Measurements from ENCODE around the gene FRMPD4. TPM values are rescaled to one million over a fixed set of nuclear protein-coding genes. Genes with fewer than 3 reads are reported as not detected.

Gene FRMPD4
- total and polyA plus RNA-seq, 4 donors, result 0.18 TPM; not detected in 3

DNA sequence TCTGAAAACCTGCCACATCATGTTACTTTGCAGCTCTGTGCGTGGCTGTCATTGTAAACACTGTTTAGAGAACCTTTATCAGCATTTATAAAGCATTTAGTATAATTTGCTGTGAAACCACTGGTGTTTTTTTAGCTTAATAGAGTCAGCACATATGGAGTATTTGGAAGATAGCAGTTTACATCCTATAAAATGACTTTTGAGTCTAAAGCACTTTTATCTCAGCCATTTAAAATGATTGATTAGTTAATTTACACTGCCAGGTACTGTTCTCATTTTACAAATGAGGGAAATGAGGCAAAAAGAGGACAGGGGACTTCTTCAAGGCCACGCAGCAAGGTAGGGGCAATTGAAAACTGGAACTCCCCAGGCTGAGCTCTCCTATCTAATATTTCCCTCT is 181.7 kb downstream of the FRMPD4 start:
- H3K9me3 ChIP-seq (ENCODE audit: control insufficient read depth, low read length), result no peaks in the 10 kb centered on the region
- no peaks in the 10 kb centered on the region for H3K36me3 ChIP-seq (ENCODE audit: control insufficient read depth in 1 of 2, insufficient read depth in 2 of 2, low read length in 1 of 2)
- DNase-seq (no peak), ATAC-seq (ENCODE audit: low FRiP score) (no peak)
- H3K27ac ChIP-seq (ENCODE audit: low read depth in 1 of 2, low read length in 2 of 2), result no peak overlapping the region
- WGBS, 2 donors, result 53 to 58% methylated on average over 2 of the region's 2 CpGs
- H3K4me1 ChIP-seq (ENCODE audit: control insufficient read depth in 1 of 2, insufficient read depth in 2 of 2, low read length in 2 of 2), result no peaks in the 10 kb centered on the region
- H3K27me3 ChIP-seq (ENCODE audit: control insufficient read depth in 1 of 2, insufficient read depth in 2 of 2, low read length in 1 of 2), result no peaks in the 10 kb centered on the region
- H3K4me3 ChIP-seq (ENCODE audit: low read length in 2 of 2), result no peak overlapping the region
- intact Hi-C loops (cut with DNase I), result no loop called here

DNA sequence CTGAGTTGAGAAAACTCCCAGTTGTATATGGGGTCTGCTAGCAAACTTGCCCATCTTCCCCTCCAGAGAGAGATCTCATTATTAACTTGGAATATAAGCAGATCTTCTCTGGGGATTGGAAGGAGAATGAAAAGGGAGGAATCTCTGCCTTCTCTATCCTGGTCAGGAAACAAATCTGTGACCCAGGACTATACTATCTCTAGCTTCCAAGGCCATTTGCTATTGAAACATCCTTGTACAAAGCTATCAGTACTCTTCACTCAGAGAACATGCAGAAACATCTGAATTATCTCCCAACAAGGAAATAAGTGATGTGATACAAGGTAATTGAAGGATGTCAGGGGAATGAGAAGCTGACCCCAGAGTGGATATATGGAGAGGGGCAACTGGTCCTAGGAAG is 183.8 kb downstream of the FRMPD4 start:
- Histone ChIP-seq H3K36me3 (ENCODE audit: control insufficient read depth in 1 of 2, insufficient read depth in 2 of 2, low read length in 1 of 2) (no peaks in the 10 kb centered on the region), H3K9me3 (ENCODE audit: control insufficient read depth, low read length) (no peaks in the 10 kb centered on the region), H3K4me3 (ENCODE audit: low read length in 2 of 2) (no peak overlapping the region), H3K27ac (ENCODE audit: low read depth in 1 of 2, low read length in 2 of 2) (no peak overlapping the region), H3K4me1 (ENCODE audit: control insufficient read depth in 1 of 2, insufficient read depth in 2 of 2, low read length in 2 of 2) (no peaks in the 10 kb centered on the region), H3K27me3 (ENCODE audit: control insufficient read depth in 1 of 2, insufficient read depth in 2 of 2, low read length in 1 of 2) (no peaks in the 10 kb centered on the region)
- intact Hi-C loops (cut with DNase I), result no loop called here
- ATAC-seq (ENCODE audit: low FRiP score), result no peak
- DNase-seq, result no peak

- intact Hi-C loops (cut with DNase I), result no loop called here
- Histone ChIP-seq H3K4me3 (ENCODE audit: low read length in 2 of 2) (no peak overlapping the region), H3K36me3 (ENCODE audit: control insufficient read depth in 1 of 2, insufficient read depth in 2 of 2, low read length in 1 of 2) (no peaks in the 10 kb centered on the region), H3K9me3 (ENCODE audit: control insufficient read depth, low read length) (no peaks in the 10 kb centered on the region), H3K27ac (ENCODE audit: low read depth in 1 of 2, low read length in 2 of 2) (no peak overlapping the region), H3K27me3 (ENCODE audit: control insufficient read depth in 1 of 2, insufficient read depth in 2 of 2, low read length in 1 of 2) (no peaks in the 10 kb centered on the region), H3K4me1 (ENCODE audit: control insufficient read depth in 1 of 2, insufficient read depth in 2 of 2, low read length in 2 of 2) (no peaks in the 10 kb centered on the region)
- no peak for DNase-seq
- 15 to 21% methylated on average over 2 of the region's 2 CpGs for WGBS, 2 donors
- no peak for ATAC-seq (ENCODE audit: low FRiP score)
Observed at GRCh38 chrX:12325171-12325570, 186.9 kb downstream of the FRMPD4 start.

DNA sequence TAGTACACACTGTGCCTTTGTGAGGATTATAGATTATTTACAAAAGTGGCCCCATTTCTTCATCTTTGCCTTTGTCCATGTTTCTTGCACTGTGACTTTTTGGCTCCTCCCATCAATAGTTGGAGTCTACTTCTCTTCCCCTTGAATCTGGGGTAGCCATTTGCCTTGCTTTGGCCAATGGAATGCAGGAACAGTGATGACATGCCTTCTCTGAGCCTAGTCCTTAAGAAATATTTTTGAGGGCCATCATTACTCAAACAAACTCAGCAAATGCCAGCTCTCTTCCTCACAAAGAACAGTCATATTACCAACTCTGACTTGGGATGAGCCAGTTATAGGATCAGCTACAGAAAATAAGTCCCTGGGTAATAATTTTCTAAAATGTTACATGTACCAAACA is 189.6 kb downstream of the FRMPD4 start:
- intact Hi-C loops (cut with DNase I), result no loop called here
- ATAC-seq (ENCODE audit: low FRiP score), result no peak
- Histone ChIP-seq H3K4me3 (ENCODE audit: low read length in 2 of 2) (no peak overlapping the region), H3K27me3 (ENCODE audit: control insufficient read depth in 1 of 2, insufficient read depth in 2 of 2, low read length in 1 of 2) (no peaks in the 10 kb centered on the region), H3K9me3 (ENCODE audit: control insufficient read depth, low read length) (no peaks in the 10 kb centered on the region), H3K4me1 (ENCODE audit: control insufficient read depth in 1 of 2, insufficient read depth in 2 of 2, low read length in 2 of 2) (no peaks in the 10 kb centered on the region), H3K36me3 (ENCODE audit: control insufficient read depth in 1 of 2, insufficient read depth in 2 of 2, low read length in 1 of 2) (no peaks in the 10 kb centered on the region), H3K27ac (ENCODE audit: low read depth in 1 of 2, low read length in 2 of 2) (no peak overlapping the region)
- DNase-seq, result no peak

DNA sequence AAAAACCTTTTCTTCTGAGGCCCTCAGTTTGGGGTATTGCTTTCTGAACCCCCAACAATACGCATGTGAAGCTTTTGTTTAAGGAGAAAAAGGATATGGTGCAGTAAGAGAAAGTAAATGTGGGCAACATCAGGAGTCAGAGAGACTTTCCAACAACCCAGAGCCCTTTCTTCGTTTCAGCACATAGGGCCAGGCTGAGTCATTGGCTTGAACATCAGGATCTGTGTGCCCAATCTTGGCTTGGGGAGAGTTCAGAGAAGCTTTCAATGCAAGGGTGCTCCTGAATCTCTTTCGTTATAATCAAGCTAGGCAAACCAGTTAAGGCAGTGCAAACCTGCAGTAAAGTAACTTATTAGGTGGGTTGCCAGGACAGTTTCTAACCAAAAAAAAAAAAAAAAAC is 191.2 kb downstream of the FRMPD4 start:
- H3K4me1 ChIP-seq (ENCODE audit: control insufficient read depth in 1 of 2, insufficient read depth in 2 of 2, low read length in 2 of 2), result no peaks in the 10 kb centered on the region
- intact Hi-C loops (cut with DNase I), result no loop called here
- no peak overlapping the region for H3K4me3 ChIP-seq (ENCODE audit: low read length in 2 of 2)
- DNase-seq, result no peak
- no peak for ATAC-seq (ENCODE audit: low FRiP score)
- no peaks in the 10 kb centered on the region for H3K9me3 ChIP-seq (ENCODE audit: control insufficient read depth, low read length)
- 59 to 77% methylated on average over 3 of the region's 3 CpGs for WGBS, 2 donors
- H3K36me3 ChIP-seq (ENCODE audit: control insufficient read depth in 1 of 2, insufficient read depth in 2 of 2, low read length in 1 of 2), result no peaks in the 10 kb centered on the region
- H3K27ac ChIP-seq (ENCODE audit: low read depth in 1 of 2, low read length in 2 of 2), result no peak overlapping the region
- H3K27me3 ChIP-seq (ENCODE audit: control insufficient read depth in 1 of 2, insufficient read depth in 2 of 2, low read length in 1 of 2), result no peaks in the 10 kb centered on the region

DNA sequence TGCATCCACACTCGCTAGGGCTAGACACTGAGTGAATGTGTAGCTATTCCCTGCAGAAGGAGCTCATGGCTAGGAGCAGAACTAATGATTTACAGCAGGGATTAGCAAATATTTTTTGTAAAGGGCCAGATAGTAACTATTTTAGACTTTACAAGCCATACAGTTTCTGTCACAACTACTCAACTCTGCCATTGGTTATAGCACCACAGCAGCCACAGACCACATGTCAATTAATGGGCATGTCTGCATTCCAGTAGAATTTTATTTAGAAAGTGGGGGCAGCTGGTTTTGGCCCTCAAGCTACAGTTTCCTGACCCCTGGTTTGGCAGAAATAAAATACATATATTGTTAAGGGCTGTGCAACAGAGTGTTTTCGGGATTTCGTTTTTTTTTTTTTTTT is 192.6 kb downstream of the FRMPD4 start:
- Histone ChIP-seq H3K4me3 (ENCODE audit: low read length in 2 of 2) (no peak overlapping the region), H3K27me3 (ENCODE audit: control insufficient read depth in 1 of 2, insufficient read depth in 2 of 2, low read length in 1 of 2) (no peaks in the 10 kb centered on the region), H3K36me3 (ENCODE audit: control insufficient read depth in 1 of 2, insufficient read depth in 2 of 2, low read length in 1 of 2) (no peaks in the 10 kb centered on the region), H3K9me3 (ENCODE audit: control insufficient read depth, low read length) (no peaks in the 10 kb centered on the region), H3K27ac (ENCODE audit: low read depth in 1 of 2, low read length in 2 of 2) (no peak overlapping the region), H3K4me1 (ENCODE audit: control insufficient read depth in 1 of 2, insufficient read depth in 2 of 2, low read length in 2 of 2) (no peaks in the 10 kb centered on the region)
- WGBS, 2 donors, result 74 to 89% methylated on average over 3 of the region's 3 CpGs
- no peak for DNase-seq
- intact Hi-C loops (cut with DNase I), result no loop called here
- ATAC-seq (ENCODE audit: low FRiP score), result no peak

- WGBS, 2 donors, result 26 to 28% methylated on average over 3 of the region's 3 CpGs
- Histone ChIP-seq H3K4me1 (ENCODE audit: control insufficient read depth in 1 of 2, insufficient read depth in 2 of 2, low read length in 2 of 2) (no peaks in the 10 kb centered on the region), H3K9me3 (ENCODE audit: control insufficient read depth, low read length) (no peaks in the 10 kb centered on the region), H3K36me3 (ENCODE audit: control insufficient read depth in 1 of 2, insufficient read depth in 2 of 2, low read length in 1 of 2) (no peaks in the 10 kb centered on the region), H3K27me3 (ENCODE audit: control insufficient read depth in 1 of 2, insufficient read depth in 2 of 2, low read length in 1 of 2) (no peaks in the 10 kb centered on the region), H3K27ac (ENCODE audit: low read depth in 1 of 2, low read length in 2 of 2) (no peak overlapping the region), H3K4me3 (ENCODE audit: low read length in 2 of 2) (no peak overlapping the region)
- ATAC-seq (ENCODE audit: low FRiP score) (no peak), DNase-seq (no peak)
- intact Hi-C loops (cut with DNase I), result no loop called here
Observed at GRCh38 chrX:12332786-12333347, 194.6 kb downstream of the FRMPD4 start.

DNA sequence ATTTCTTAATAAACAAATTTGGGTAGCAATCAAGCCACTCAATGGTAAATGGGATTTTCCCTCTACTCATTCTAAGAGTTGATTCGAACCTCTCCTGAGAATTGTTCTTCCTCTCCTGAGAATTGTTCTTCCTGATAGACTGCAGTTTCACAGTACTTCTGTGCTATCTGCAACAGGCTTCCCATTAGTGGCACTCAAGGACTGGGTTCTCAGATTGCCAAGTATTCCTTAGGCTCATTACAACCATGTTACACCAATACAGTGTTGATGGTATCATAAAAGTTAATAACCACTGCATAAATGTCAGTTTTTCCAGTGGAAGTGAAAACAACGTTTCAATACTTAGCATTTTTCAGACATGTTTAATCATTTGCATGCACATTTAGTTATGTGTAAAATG is 201.6 kb downstream of the FRMPD4 start:
- Histone ChIP-seq H3K4me3 (ENCODE audit: low read length in 2 of 2) (no peak overlapping the region), H3K27ac (ENCODE audit: low read depth in 1 of 2, low read length in 2 of 2) (no peak overlapping the region), H3K4me1 (ENCODE audit: control insufficient read depth in 1 of 2, insufficient read depth in 2 of 2, low read length in 2 of 2) (no peaks in the 10 kb centered on the region), H3K27me3 (ENCODE audit: control insufficient read depth in 1 of 2, insufficient read depth in 2 of 2, low read length in 1 of 2) (no peaks in the 10 kb centered on the region), H3K9me3 (ENCODE audit: control insufficient read depth, low read length) (no peaks in the 10 kb centered on the region), H3K36me3 (ENCODE audit: control insufficient read depth in 1 of 2, insufficient read depth in 2 of 2, low read length in 1 of 2) (no peaks in the 10 kb centered on the region)
- DNase-seq, result no peak
- ATAC-seq (ENCODE audit: low FRiP score), result no peak
- intact Hi-C loops (cut with DNase I), result no loop called here
- WGBS, 2 donors, result 72 to 77% methylated on average over 2 of the region's 2 CpGs

DNA sequence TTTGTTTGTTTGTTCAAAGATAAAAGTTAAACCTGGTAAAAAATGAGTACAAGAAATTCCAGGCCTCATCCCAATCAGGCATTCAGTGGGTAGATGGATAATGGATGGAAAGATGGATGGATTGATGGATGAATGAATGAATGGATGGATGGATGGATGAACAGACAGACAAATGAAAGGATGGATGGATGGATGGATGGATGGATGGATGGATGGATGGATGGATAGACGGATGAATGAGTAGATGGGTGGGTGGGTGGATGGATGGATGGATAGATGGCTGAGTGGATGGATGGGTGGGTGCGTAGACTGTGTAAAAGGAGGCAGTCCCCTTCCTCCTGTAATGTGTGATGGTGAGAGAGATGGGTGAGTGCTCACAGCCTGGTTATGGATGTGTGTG is 206.7 kb downstream of the FRMPD4 start:
- Histone ChIP-seq H3K36me3 (ENCODE audit: control insufficient read depth in 1 of 2, insufficient read depth in 2 of 2, low read length in 1 of 2) (no peaks in the 10 kb centered on the region), H3K4me3 (ENCODE audit: low read length in 2 of 2) (no peak overlapping the region), H3K9me3 (ENCODE audit: control insufficient read depth, low read length) (no peaks in the 10 kb centered on the region), H3K4me1 (ENCODE audit: control insufficient read depth in 1 of 2, insufficient read depth in 2 of 2, low read length in 2 of 2) (no peaks in the 10 kb centered on the region), H3K27me3 (ENCODE audit: control insufficient read depth in 1 of 2, insufficient read depth in 2 of 2, low read length in 1 of 2) (no peaks in the 10 kb centered on the region), H3K27ac (ENCODE audit: low read depth in 1 of 2, low read length in 2 of 2) (no peak overlapping the region)
- WGBS, 2 donors, result 68 to 93% methylated on average over 2 of the region's 2 CpGs
- ATAC-seq (ENCODE audit: low FRiP score), result no peak
- intact Hi-C loops (cut with DNase I), result no loop called here
- no peak for DNase-seq
